ENCODE data around the gene ZIC2.

The ZIC2 gene

GRCh38 chr13:99986741-99987140 is 5.2 kb downstream of the ZIC2 start:
- DNase-seq (ENCODE audit: low read depth): no peak

GRCh38 chr13:99987154-99988019 is 5.8 kb downstream of the ZIC2 start:
- no peak for DNase-seq (ENCODE audit: low read depth)

- DNase-seq (ENCODE audit: low read depth): no peak
Measured at GRCh38 chr13:99988529-99989275, 7.1 kb downstream of the ZIC2 start.

- no peak for DNase-seq (ENCODE audit: low read depth)
Measured at GRCh38 chr13:99989276-99990125, 7.9 kb downstream of the ZIC2 start.

- no peak for DNase-seq (ENCODE audit: low read depth)
Measured at GRCh38 chr13:99990126-99990977, 8.8 kb downstream of the ZIC2 start.

- no peak for DNase-seq (ENCODE audit: low read depth)
Measured at GRCh38 chr13:99991013-99991827, 9.6 kb downstream of the ZIC2 start.

- DNase-seq (ENCODE audit: low read depth): no peak
Measured at GRCh38 chr13:99991828-99992775, 10.5 kb downstream of the ZIC2 start.

- no peak for DNase-seq (ENCODE audit: low read depth)
Measured at GRCh38 chr13:99992949-99993351, 11.4 kb downstream of the ZIC2 start.

GRCh38 chr13:99993660-99994637 is 12.4 kb downstream of the ZIC2 start:
- no peak for DNase-seq (ENCODE audit: low read depth)

GRCh38 chr13:99994638-99995020 is 13.0 kb downstream of the ZIC2 start:
- DNase-seq (ENCODE audit: low read depth): no peak

GRCh38 chr13:99995104-99995588 is 13.6 kb downstream of the ZIC2 start:
- DNase-seq (ENCODE audit: low read depth): no peak

- no peak for DNase-seq (ENCODE audit: low read depth)
Measured at GRCh38 chr13:99995589-99996380, 14.2 kb downstream of the ZIC2 start.

- no peak for DNase-seq (ENCODE audit: low read depth)
Measured at GRCh38 chr13:99996381-99996973, 14.9 kb downstream of the ZIC2 start.

GRCh38 chr13:99997702-99998214 is 16.2 kb downstream of the ZIC2 start:
- DNase-seq (ENCODE audit: low read depth): no peak

GRCh38 chr13:99998261-99998660 is 16.7 kb downstream of the ZIC2 start:
- no peak for DNase-seq (ENCODE audit: low read depth)

- DNase-seq (ENCODE audit: low read depth): no peak
Measured at GRCh38 chr13:100014621-100015020, 33.0 kb downstream of the ZIC2 start.
